HPDE6-E6E7 (cell line): Measurements from ENCODE around the gene MAPRE2.
"Not testable (repeated sequence)": the region's sequence is repeated elsewhere in the genome, so short reads cannot be mapped to it uniquely, and the experiment has no call there.

ENCODE experiments used
- DNase-seq: peaks from one replicate; pipeline ENCODE4 v3.0.0; 2011; ENCODE audit warnings: missing footprints; ENCODE audit errors: extremely low spot score

Gene MAPRE2

GRCh38 chr18:35153609-35154272, 112.5 kb downstream of the MAPRE2 start:
- DNase-seq: no peak

GRCh38 chr18:35155398-35156117, 114.3 kb downstream of the MAPRE2 start:
- DNase-seq: no peak

- DNase-seq: no peak
Measured at GRCh38 chr18:35157181-35157580, 116.0 kb downstream of the MAPRE2 start.

- no peak for DNase-seq
Measured at GRCh38 chr18:35158728-35159450, 117.7 kb downstream of the MAPRE2 start.

GRCh38 chr18:35159782-35160181, 118.6 kb downstream of the MAPRE2 start:
- DNase-seq: no peak

- no peak for DNase-seq
Measured at GRCh38 chr18:35161485-35161884, 120.3 kb downstream of the MAPRE2 start.

GRCh38 chr18:35161934-35162333, 120.7 kb downstream of the MAPRE2 start:
- no peak for DNase-seq

GRCh38 chr18:35163014-35163539, 121.9 kb downstream of the MAPRE2 start:
- no peak for DNase-seq

- DNase-seq: no peak
Measured at GRCh38 chr18:35163721-35164120, 122.5 kb downstream of the MAPRE2 start.

GRCh38 chr18:35164133-35164532, 122.9 kb downstream of the MAPRE2 start:
- DNase-seq: no peak

- DNase-seq: no peak
Measured at GRCh38 chr18:35167332-35167731, 126.1 kb downstream of the MAPRE2 start.

GRCh38 chr18:35167857-35168256, 126.6 kb downstream of the MAPRE2 start:
- DNase-seq: no peak

- not testable (repeated sequence) for DNase-seq
Measured at GRCh38 chr18:35170323-35170722, 129.1 kb downstream of the MAPRE2 start.

- DNase-seq: no peak
Measured at GRCh38 chr18:35171315-35171987, 130.2 kb downstream of the MAPRE2 start.

- DNase-seq: no peak
Measured at GRCh38 chr18:35172009-35172408, 130.8 kb downstream of the MAPRE2 start.

GRCh38 chr18:35172451-35173035, 131.3 kb downstream of the MAPRE2 start:
- DNase-seq: no peak

- no peak for DNase-seq
Measured at GRCh38 chr18:35174093-35174731, 133.0 kb downstream of the MAPRE2 start.

- DNase-seq: no peak
Measured at GRCh38 chr18:35174745-35175144, 133.5 kb downstream of the MAPRE2 start.

- no peak for DNase-seq
Measured at GRCh38 chr18:35176925-35177324, 135.7 kb downstream of the MAPRE2 start.

- no peak for DNase-seq
Measured at GRCh38 chr18:35178260-35178659, 137.0 kb downstream of the MAPRE2 start.

GRCh38 chr18:35179906-35180305, 138.7 kb downstream of the MAPRE2 start:
- DNase-seq: no peak
